ENCODE data around the gene HEY2.
"Not testable (repeated sequence)": the region's sequence is repeated elsewhere in the genome, so short reads cannot be mapped to it uniquely, and the experiment has no call there.

HEY2 gene

DNA sequence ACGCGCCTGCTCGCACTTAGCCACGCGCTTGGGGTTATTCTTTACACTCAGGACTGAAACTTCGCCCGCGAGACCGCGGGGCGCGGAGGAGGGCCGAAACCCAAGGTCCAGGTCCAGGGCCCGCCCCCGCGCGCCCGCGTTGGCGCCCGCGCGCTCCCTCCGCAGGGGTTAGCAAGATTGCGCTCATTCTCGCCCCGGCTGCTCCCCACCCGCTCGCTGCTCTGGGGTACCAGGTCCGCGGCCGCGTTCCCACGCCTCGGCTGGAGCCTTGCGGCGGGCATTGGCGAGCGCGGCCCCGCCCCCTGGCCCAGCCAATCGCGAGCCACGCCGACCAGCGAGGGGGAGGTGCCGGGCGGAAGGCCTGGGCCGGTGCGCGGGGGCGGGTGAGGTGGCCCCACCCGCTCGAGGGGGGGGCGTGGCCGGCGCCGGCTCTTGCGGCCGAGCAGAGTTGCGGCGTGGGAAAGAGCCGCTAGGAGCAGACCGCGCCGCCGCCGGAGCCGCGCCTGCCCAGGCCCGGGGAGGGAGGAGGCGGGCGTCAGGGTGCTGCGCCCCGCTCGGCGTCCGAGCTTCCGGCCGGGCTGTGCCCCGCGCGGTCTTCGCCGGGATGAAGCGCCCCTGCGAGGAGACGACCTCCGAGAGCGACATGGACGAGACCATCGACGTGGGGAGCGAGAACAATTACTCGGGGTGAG, at the start of gene HEY2:
TSS of gene HEY2 (plus strand) at position 460 of the 692 bp plus-strand sequence. CDS start at position 605, 145 bp downstream.
- peak; percentile 93 for DNase-seq

DNA sequence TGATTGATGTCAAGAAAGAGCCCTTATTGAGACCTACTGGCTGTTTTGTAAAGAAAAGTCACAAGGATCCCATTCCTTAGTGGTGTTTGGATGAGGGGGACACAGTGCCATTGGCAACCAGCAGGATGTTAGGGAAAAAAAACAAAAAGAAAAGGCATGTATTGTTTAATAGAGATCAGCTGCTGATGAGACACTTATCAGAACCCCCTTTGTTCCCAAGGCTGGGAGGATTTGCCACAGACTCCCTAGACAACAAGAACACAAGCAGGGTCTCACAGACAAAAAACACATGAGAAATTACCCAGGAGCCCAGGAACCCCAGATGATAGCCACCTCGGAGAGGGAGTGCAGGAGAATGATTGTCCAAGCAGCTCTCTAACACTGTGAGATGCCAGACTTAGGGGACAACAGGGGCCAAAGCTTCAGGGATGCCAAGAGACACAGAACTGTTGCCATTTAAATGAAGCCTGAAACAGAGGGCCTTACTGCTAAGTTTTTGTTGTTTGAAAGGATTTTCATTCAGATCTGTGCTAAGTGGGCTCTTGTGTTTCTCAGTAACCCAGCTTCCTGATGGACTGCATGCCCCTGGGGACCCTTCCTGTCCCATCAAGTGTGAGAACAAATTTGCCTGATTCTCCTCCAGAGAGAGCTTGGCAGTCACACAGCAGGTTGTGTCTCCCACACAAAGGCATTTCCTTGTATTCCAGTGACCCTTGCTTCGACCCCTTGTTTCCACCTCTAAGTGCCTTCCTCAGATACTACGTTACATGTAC, 48.7 kb upstream of the HEY2 start:
- DNase-seq = no peak

- no peak for DNase-seq
Measured at GRCh38 chr6:125701354-125701668, 48.1 kb upstream of the HEY2 start.

DNA sequence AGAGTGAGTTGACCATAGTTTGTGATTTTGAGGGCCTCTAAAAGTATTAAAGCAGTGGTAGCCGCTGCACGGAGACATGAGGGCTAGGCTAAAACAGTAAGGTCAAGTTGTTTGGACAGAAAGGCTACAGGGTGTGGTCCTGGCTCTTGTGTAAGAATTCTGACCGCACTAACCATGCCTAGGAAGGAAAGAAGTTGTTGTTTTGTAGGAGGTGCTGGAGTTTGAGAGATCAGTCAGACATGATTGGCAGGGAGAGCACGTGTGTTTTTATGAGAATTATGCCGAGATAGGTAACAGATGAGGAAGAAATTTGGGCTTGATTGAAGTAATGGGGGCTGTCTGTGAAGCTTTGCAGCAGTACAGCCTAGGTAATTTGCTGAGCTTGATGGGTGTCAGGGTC, 45.5 kb upstream of the HEY2 start:
- not testable (repeated sequence) for DNase-seq

DNA sequence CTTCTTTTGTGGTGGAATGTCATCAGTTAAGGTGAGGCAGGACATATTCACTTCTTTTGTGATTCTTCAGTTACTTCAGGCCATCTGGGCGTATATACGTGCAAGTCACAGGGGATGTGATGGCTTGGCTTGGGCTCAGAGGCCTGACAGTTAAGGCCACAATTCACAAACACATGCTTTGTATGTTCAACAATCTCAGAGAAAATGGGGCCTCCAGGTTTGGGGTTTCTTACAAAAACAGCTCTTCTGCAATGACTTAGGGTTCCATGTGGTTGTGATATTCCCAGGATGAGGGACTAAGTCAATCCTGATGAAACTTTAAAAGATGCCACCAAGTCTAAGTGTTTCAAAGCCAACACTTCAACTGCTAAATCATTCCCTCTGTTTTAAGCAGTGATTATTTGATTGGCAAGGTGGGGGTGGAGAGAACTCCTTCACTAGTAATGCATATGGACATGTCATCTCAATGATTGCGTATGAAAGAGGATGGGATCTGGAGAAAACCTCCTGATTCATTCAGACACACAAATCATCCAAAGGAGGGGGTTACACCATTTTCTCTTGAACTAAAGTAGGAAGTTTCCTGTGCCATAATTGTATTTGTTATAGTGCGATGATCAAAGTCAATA, 41.7 kb upstream of the HEY2 start:
- DNase-seq = no peak

- DNase-seq = no peak
Measured at GRCh38 chr6:125711013-125711675, 38.3 kb upstream of the HEY2 start.

GRCh38 chr6:125714441-125715090, 34.9 kb upstream of the HEY2 start:
- DNase-seq = no peak

- DNase-seq = no peak
Measured at GRCh38 chr6:125717120-125717731, 32.2 kb upstream of the HEY2 start.

- no peak for DNase-seq
Measured at GRCh38 chr6:125718109-125718508, 31.3 kb upstream of the HEY2 start.

GRCh38 chr6:125722886-125723285, 26.5 kb upstream of the HEY2 start:
- no peak for DNase-seq

- no peak for DNase-seq
Measured at GRCh38 chr6:125727216-125727615, 22.2 kb upstream of the HEY2 start.

DNA sequence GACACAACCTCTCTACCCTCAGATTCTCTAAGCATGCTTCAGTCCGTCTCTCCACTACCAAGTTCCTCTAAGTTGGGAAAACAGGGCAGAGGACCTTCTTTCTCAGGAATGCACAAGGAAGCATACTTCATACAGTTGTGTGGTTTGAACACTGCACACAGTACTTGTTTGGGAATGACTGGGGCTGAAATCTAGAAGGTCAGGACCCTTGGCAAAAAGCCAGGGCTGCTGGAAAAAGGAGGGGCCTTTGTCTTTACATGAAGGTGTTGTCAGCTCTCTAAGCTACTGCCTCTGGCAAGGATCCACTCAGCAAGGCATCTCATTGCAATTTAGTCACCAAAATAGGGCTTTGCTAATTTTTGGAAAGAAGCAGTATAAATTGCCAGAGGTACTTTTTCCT, 20.7 kb upstream of the HEY2 start:
- no peak for DNase-seq

- no peak for DNase-seq
Measured at GRCh38 chr6:125729983-125730382, 19.4 kb upstream of the HEY2 start.

DNA sequence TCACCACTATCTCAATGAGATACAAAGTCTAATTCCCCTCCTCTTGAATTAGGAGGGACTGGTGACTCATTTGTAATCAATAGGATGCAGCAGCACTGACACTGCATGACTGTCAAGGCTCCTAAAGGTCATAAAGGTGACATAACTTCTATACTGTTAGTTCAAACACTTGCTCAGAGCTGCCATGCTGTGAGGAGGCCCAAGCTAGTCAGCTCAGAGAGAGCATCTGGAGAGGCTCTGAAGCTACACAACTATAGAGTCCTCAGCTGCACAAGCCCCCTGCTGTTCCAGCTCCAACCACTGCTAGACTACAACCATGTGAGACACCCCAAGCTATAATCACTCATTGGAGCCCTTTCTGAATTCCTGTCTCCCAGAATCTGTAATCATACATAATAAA, 17.0 kb upstream of the HEY2 start:
- no peak for DNase-seq

DNA sequence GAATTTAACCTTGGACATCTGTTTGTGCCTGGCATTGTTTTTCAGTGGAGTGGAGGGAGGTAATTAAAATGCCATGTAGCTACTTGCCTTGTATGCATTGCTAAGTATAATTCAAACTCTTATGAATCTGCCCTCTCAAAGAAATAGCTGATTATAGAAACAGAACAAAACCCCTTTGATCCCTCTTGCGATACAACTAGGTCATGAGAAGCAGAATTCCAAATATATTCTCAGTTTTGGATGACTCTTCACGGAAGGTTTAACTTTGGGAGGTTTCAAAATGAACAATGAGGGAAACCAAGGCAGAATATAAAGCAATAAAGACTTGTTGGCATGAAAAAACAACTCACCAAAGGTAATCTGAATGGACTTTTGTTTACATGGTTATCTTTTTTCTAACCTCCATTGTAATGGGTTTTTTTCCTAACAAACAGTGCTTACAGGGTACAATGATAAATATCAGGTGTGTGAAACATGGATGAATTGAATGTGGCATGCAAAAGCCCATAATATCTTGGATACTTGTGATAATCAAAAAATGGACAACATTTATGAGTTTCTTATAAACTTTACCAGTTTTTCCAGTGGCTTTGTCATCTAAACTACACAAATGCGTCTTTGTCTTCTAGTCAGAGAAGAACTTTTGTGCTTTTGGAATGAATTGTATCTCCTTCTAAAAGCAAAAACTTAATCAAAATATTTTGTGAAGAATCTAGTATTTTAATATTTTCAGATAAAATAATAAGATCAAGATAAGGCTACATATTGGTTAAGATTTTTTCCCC, 15.7 kb upstream of the HEY2 start:
- no peak for DNase-seq

DNA sequence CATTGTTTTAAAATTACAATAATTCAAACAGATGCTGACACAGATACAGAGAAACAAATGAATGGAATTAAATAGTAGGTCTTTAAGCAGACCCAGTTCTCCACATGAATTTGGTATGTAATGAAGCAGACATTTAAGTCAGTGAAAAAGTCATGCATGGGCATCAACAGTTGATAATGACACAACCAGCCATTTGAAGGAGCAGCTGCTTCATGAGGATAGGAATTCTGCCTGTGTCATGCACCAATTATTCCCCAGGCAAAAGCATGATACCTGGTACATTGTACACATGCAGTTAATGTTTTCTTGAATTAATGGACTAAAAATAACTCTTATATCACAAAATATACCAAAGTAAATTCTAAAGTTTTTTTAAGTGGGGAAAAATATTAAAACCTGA, 11.2 kb upstream of the HEY2 start:
- DNase-seq = no peak

GRCh38 chr6:125739364-125739763, 10.1 kb upstream of the HEY2 start:
- DNase-seq = no peak

- no peak for DNase-seq
Measured at GRCh38 chr6:125741336-125741735, 8.1 kb upstream of the HEY2 start.

DNA sequence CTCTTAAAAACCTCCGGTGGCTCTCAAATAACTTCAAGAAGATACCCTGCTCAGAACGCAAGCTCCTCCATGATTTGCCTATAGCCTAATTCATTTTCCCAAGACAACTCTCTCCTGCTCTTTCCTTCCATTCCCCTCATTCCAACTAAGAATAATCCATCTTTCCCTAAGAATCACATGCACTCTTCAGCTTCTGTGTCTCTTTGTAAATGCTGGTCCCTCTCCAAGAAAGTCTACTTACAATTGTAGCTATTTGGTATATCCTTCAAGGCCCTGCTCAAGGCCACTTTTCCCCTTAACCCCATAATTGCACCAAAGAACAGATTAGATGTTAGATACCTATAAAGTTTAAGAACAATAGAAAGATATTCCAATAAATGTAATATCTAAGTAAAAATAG, 7.4 kb upstream of the HEY2 start:
- no peak for DNase-seq

- DNase-seq = no peak
Measured at GRCh38 chr6:125742464-125743120, 6.8 kb upstream of the HEY2 start.

- no peak for DNase-seq
Measured at GRCh38 chr6:125743604-125744003, 5.8 kb upstream of the HEY2 start.

All from hematopoietic multipotent progenitor cell treated with erythropoietin and hydrocortisone succinate and interleukin-3 and kit ligand, for 4 days (in vitro differentiated cells).